SK-N-SH (cell line): ENCODE measurements around the gene LEMD1. TPM values are rescaled to one million over a fixed set of nuclear protein-coding genes. Genes with fewer than 3 reads are reported as not detected.

Experiments used
- CTCF ChIA-PET: fragments of 300-600, 350-600 bp; formaldehyde crosslinking; extraction: SDS; loops from one replicate; lab custom pipeline; 2021; lab: Yijun Ruan, JAX
- POLR2A ChIA-PET: fragments of 350-600 bp; sonication (Branson Sonifier 250); formaldehyde crosslinking; extraction: SDS; loops from one replicate; lab custom pipeline; 2020; ENCODE audit warnings: antibody characterized with exemption, inconsistent platforms; lab: Yijun Ruan, JAX
- DNase-seq: peaks from one replicate; pipeline ENCODE4 v3.0.0; 2012
- H2AFZ ChIP-seq: fragments of 200-600 bp; sonication (generic); 2 replicates; pipeline ENCODE4 v1.8.1; 2016; ENCODE audit warnings: antibody characterized with exemption, mild to moderate bottlenecking, low read depth
- H3F3A ChIP-seq: fragments of 200-600 bp; sonication (generic); replicated peaks from 2 replicates; pipeline ENCODE3; 2016; ENCODE audit warnings: antibody characterized with exemption, mild to moderate bottlenecking; ENCODE audit not compliant: insufficient read depth
- H3K27ac ChIP-seq, 2 experiments: fragments of 200-500 bp in 1 of 2; fragments of 200-600 bp in 1 of 2; sonication (Bioruptor generic) in 1 of 2; sonication (generic), shearing (Covaris generic) in 1 of 2; 2 replicates each; pipeline versions ENCODE4 v1.5.1 to v1.6.1; 2014 to 2016; ENCODE audit warnings: low read depth in 2 of 2, inconsistent platforms in 1 of 2, low read length in 1 of 2, mild to moderate bottlenecking in 1 of 2, mixed read lengths in 1 of 2
- H3K27me3 ChIP-seq: fragments of 200-600 bp; sonication (generic), shearing (Covaris generic); 2 replicates; pipeline ENCODE4 v1.6.1; 2016; ENCODE audit warnings: mixed run types; ENCODE audit not compliant: insufficient read depth
- H3K36me3 ChIP-seq, 2 experiments: fragments of 200-500 bp in 1 of 2; fragments of 200-600 bp in 1 of 2; sonication (Bioruptor generic) in 1 of 2; sonication (generic) in 1 of 2; replicated peaks in 1 of 2; 2 replicates each; pipeline versions ENCODE3 to v1.5.1; 2014 to 2016; ENCODE audit warnings: low read length in 1 of 2, mild to moderate bottlenecking in 1 of 2; ENCODE audit not compliant: insufficient read depth in 2 of 2, control insufficient read depth in 1 of 2
- H3K4me1 ChIP-seq, 2 experiments: fragments of 200-500 bp in 1 of 2; fragments of 200-600 bp in 1 of 2; sonication (Bioruptor generic) in 1 of 2; sonication (generic), shearing (Covaris generic) in 1 of 2; 2 replicates each; pipeline versions ENCODE4 v1.5.1 to v1.6.1; 2014 to 2016; ENCODE audit warnings: low read depth in 1 of 2, low read length in 1 of 2, mixed run types in 1 of 2; ENCODE audit not compliant: insufficient read depth in 2 of 2, control insufficient read depth in 1 of 2
- H3K4me2 ChIP-seq: fragments of 200-600 bp; sonication (generic), shearing (Covaris generic); 2 replicates; pipeline ENCODE4 v1.6.1; 2017; ENCODE audit warnings: mixed run types
- H3K4me3 ChIP-seq, 2 experiments: fragments of 200-500 bp in 1 of 2; fragments of 200-600 bp in 1 of 2; sonication (Bioruptor generic) in 1 of 2; sonication (generic), shearing (Covaris generic) in 1 of 2; 2 replicates each; pipeline versions ENCODE4 v1.5.1 to v1.8.1; 2014 to 2016; ENCODE audit warnings: low read depth in 2 of 2, inconsistent platforms in 1 of 2, low read length in 1 of 2, mild to moderate bottlenecking in 1 of 2, mixed read lengths in 1 of 2, moderate library complexity in 1 of 2
- H3K79me2 ChIP-seq: fragments of 200-600 bp; sonication (generic); 2 replicates; pipeline ENCODE4 v1.8.1; 2017; ENCODE audit warnings: mild to moderate bottlenecking; ENCODE audit not compliant: insufficient read depth
- H3K9ac ChIP-seq: fragments of 200-600 bp; sonication (generic); 2 replicates; pipeline ENCODE4 v1.6.1; 2017; ENCODE audit warnings: mixed run types
- H3K9me2 ChIP-seq: fragments of 200-600 bp; sonication (generic); 2 replicates; pipeline ENCODE4 v1.6.1; 2017; ENCODE audit warnings: mixed run types
- H3K9me3 ChIP-seq: fragments of 200-600 bp; sonication (generic); 2 replicates; pipeline ENCODE4 v1.6.1; 2017; ENCODE audit warnings: mixed run types, mild to moderate bottlenecking, moderate library complexity
- H4K20me1 ChIP-seq: fragments of 200-600 bp; sonication (generic); 2 replicates; pipeline ENCODE4 v1.6.1; 2017; ENCODE audit warnings: mild to moderate bottlenecking, mixed run types; ENCODE audit not compliant: insufficient read depth
- CHD2 ChIP-seq: fragments of 150-350 bp; IDR thresholded peaks from 2 replicates; pipeline ENCODE4 v1.6.1; 2018; ENCODE audit warnings: low read length; ENCODE audit not compliant: partially characterized antibody
- CTCF ChIP-seq: fragments of 200-600 bp; sonication (generic); IDR thresholded peaks from 2 replicates; pipeline ENCODE4 v1.6.1; 2017; ENCODE audit warnings: antibody characterized with exemption, mild to moderate bottlenecking, moderate library complexity
- ELF1 ChIP-seq: IDR thresholded peaks from 2 replicates; pipeline ENCODE4 v1.4.0; 2012
- EP300 ChIP-seq, 2 experiments: IDR thresholded peaks; 2 replicates each; pipeline versions ENCODE4 v1.4.0 to v1.6.1; 2012; ENCODE audit warnings: borderline replicate concordance in 1 of 2, low read depth in 1 of 2, low read length in 1 of 2
- FOXJ3 ChIP-seq: sonication (generic); formaldehyde crosslinking; IDR thresholded peaks from 2 replicates; pipeline ENCODE4 v1.5.1; 2020; ENCODE audit warnings: mild to moderate bottlenecking, missing genetic modification reagents
- FOXM1 ChIP-seq: IDR thresholded peaks from 2 replicates; pipeline ENCODE4 v1.4.0; 2012; ENCODE audit warnings: low read depth, mild to moderate bottlenecking
- MEF2A ChIP-seq: IDR thresholded peaks from 2 replicates; pipeline ENCODE4 v1.4.0; 2012; ENCODE audit warnings: low read depth, borderline replicate concordance
- MXI1 ChIP-seq: IDR thresholded peaks from 2 replicates; pipeline ENCODE4 v1.6.1; 2012; ENCODE audit warnings: mild to moderate bottlenecking, low read depth, low read length, improper control_type of control experiment
- NFIC ChIP-seq: IDR thresholded peaks from 2 replicates; pipeline ENCODE4 v1.4.0; 2012; ENCODE audit warnings: borderline replicate concordance
- NRF1 ChIP-seq: IDR thresholded peaks from 2 replicates; pipeline ENCODE4 v1.6.1; 2012; ENCODE audit warnings: low read depth, mild to moderate bottlenecking, low read length
- POLR2AphosphoS5 ChIP-seq: IDR thresholded peaks from 2 replicates; pipeline ENCODE4 v1.6.1; 2012; ENCODE audit warnings: low read depth, low read length
- RFX5 ChIP-seq: IDR thresholded peaks from 2 replicates; pipeline ENCODE4 v1.6.1; 2012; ENCODE audit warnings: mild to moderate bottlenecking, improper control_type of control experiment, low read length
- SMC3 ChIP-seq: IDR thresholded peaks from 2 replicates; pipeline ENCODE4 v1.6.1; 2012; ENCODE audit warnings: low read depth, low read length, improper control_type of control experiment
- TCF12 ChIP-seq: IDR thresholded peaks from 2 replicates; pipeline ENCODE4 v1.4.0; 2012
- YY1 ChIP-seq: IDR thresholded peaks from 2 replicates; pipeline ENCODE4 v1.4.0; 2012; ENCODE audit warnings: low read depth, mild to moderate bottlenecking
- WGBS: methylation state at CpG from one replicate; pipeline ENCODE4 v1.1.6; 2017; ENCODE audit warnings: low lambda C conversion rate; 5-methylcytosine and 5-hydroxymethylcytosine counted together
- polyA plus RNA-seq, 3 experiments: library from polyadenylated mRNA; depleted of rRNA; stranded (reverse); fragments of >200 nt; gene quantifications; 2 replicates each; pipeline ENCODE4 v1.2.3, GENCODE V29; 2012
- TF ChIP-seq, protein P1 (sequence below): IDR thresholded peaks from 2 replicates; pipeline ENCODE4 v1.4.0; 2012; ENCODE audit warnings: low read depth, borderline replicate concordance
- TF ChIP-seq, protein P2 (sequence below): fragments of 150-350 bp; IDR thresholded peaks from 2 replicates; pipeline ENCODE4 v1.6.1; 2017; ENCODE audit warnings: antibody characterized with exemption, low read length, low read depth, borderline replicate concordance

The LEMD1 gene
- polyA plus RNA-seq, 1 of the 3 experiments (the other 2 are of a cell fraction): not detected

GRCh38 chr1:205417870-205418635 is 3.8 kb downstream of the LEMD1 start:
- Histone ChIP-seq H3K79me2 (no peaks in the 10 kb centered on the region), H2AFZ (no peak overlapping the region), H3K36me3 (no peaks in the 10 kb centered on the region), H3K4me3 (no peak overlapping the region), H3K27me3 (peaks cover 12% of the 10 kb centered on the region), H3K4me2 (no peak overlapping the region), H3F3A (no peaks in the 10 kb centered on the region), H3K9ac (no peak overlapping the region), H4K20me1 (no peaks in the 10 kb centered on the region), H3K4me1 (peaks cover 0 to 5% of the 10 kb centered on the region in 2 experiments; a peak in 2 of 4 replicates), H3K27ac (no peak overlapping the region), H3K9me3 (no peaks in the 10 kb centered on the region), H3K9me2 (no peaks in the 10 kb centered on the region)
- 69% methylated on average over 10 of the region's 10 CpGs for WGBS
- no peak for TF ChIP-seq TCF12
- TF ChIP-seq CTCF: no peak
- TF ChIP-seq MEF2A: no peak
- TF ChIP-seq FOXJ3 (CRISPR knock-in tag): no peak
- no peak for TF ChIP-seq NFIC
- no peak for TF ChIP-seq RFX5
- TF ChIP-seq ELF1: no peak
- TF ChIP-seq MXI1: no peak
- no peak for TF ChIP-seq NRF1
- no peak for TF ChIP-seq FOXM1
- TF ChIP-seq CHD2: no peak
- TF ChIP-seq EP300 (IDR thresholded peaks at IDR 0.05; ENCODE audit: borderline replicate concordance in 1 of 2, low read depth in 1 of 2, low read length in 1 of 2): no peak
- no peak for TF ChIP-seq YY1
- no peak for TF ChIP-seq SMC3
- TF ChIP-seq, protein P1, sequence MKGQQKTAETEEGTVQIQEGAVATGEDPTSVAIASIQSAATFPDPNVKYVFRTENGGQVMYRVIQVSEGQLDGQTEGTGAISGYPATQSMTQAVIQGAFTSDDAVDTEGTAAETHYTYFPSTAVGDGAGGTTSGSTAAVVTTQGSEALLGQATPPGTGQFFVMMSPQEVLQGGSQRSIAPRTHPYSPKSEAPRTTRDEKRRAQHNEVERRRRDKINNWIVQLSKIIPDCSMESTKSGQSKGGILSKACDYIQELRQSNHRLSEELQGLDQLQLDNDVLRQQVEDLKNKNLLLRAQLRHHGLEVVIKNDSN: no peak
- no peak for TF ChIP-seq POLR2AphosphoS5
- TF ChIP-seq, protein P2, sequence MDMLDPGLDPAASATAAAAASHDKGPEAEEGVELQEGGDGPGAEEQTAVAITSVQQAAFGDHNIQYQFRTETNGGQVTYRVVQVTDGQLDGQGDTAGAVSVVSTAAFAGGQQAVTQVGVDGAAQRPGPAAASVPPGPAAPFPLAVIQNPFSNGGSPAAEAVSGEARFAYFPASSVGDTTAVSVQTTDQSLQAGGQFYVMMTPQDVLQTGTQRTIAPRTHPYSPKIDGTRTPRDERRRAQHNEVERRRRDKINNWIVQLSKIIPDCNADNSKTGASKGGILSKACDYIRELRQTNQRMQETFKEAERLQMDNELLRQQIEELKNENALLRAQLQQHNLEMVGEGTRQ: no peak
- no peak for DNase-seq
- POLR2A ChIA-PET: no interaction called here
- CTCF ChIA-PET: interaction anchor here (0.7 to 3.9 kb wide), 10 partner anchors 20 to 240 kb away, joined by 3 to 22 read pairs (median 4); no protein-coding TSS in a partner anchor
